HT-29 (cell line): Measurements from ENCODE around the gene MFSD6. TPM values are rescaled to one million over a fixed set of nuclear protein-coding genes. Genes with fewer than 3 reads are reported as not detected.
"Not testable (repeated sequence)": the region's sequence is repeated elsewhere in the genome, so short reads cannot be mapped to it uniquely, and the experiment has no call there.

Experiments used
- DNase-seq: peaks from one replicate; pipeline ENCODE4 v3.0.0-alpha.2; 2015; ENCODE audit warnings: low spot score
- total RNA-seq: library from RNA; depleted of rRNA; stranded (reverse); fragments of >200 nt; shearing (Covaris generic); gene quantifications from 2 replicates; pipeline ENCODE4 v1.2.3, GENCODE V29; 2014

The MFSD6 gene
- total RNA-seq, 1 experiment from 2014 or later: 38.3 TPM

DNA sequence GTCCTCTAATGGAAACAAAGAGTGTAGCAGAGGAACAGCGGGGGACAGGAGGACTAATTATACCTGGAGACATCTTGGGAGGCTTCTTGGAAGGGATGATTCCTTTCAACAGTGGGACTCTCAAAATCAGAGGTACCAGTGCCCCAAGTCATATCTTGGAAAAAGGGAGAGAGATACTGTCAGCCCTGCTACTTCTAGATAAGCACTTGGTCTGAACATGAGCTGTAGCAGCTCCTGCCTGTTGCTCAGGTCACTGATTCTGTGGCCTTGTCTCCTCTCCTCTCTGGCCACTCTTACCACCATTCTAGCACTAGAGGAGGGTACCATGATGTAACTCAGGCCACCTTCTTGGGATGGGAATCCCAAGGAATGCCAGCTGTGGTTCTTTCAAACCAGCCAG lies 54.5 kb downstream of the MFSD6 start:
- DNase-seq: no peak

DNA sequence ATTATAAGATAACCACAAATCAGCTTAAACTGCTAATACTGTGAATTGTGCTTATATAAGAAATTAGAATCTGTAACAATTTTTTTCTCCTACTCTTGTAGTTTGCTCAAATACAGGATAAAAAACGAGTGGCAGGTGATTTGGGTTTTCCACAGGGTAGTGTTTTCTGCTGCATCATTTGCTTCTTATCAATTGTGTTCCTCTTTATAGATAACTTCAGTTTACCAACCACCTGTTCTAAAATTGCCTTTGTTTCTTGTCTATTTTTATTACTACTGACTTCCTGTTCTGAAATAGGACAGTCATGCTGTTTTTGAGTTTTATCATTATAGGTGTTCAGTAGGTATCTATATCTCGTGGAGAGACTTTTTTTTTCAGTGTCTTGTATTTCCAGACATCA lies 56.9 kb downstream of the MFSD6 start:
- no peak for DNase-seq

DNA sequence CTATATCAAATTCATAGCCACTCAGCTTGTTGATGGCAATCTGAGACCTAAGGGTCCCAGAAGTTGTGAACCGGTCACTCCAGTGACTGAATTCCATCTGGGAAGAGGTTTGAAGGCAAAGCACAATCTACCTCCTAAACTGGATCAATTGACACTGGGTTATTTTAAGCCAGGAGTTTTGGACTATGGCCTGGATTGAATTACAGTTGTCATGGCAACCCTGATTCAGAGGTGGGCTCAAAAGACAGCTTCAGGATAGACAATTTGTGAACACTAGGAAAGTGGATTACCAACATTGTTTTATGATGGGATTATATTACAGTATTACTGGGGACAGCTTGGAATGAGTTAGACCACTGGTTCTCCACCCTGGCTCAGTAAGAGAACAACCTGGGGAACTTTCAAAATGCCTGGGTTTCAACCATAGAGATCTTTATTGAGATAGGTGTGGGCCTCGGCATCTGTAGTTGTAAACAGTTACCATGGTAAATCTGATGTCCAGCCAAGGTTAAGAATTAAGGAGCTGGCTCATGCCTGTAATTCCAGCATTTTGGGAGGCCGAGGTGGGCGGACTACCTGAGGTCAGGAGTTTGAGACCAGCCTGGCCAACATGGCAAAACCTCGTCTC lies 58.8 kb downstream of the MFSD6 start:
- no peak for DNase-seq

DNA sequence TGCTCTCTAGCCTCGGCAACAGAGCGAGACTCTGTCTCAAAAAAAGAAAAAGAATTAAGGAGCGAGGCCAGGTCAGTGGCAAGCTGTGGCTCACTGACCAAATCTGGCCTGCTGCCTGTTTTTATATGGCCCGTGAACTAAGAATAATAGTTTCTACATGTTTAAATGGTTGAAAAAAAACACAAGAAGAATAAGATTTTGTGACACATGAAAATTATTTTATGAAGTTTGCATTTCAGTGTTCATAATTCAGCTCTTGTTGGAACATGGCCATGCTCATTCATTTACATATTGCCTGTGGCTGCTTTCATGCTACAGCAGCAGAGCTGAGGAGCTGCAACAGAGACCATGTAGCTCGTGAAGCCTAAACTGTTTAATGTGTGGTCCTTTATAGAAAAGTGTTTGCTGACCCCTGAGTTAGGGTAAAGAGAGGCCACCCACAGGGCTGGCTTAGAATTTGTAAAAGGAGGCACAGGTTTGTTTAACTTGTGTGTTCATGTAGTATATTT lies 59.5 kb downstream of the MFSD6 start:
- DNase-seq: no peak

DNA sequence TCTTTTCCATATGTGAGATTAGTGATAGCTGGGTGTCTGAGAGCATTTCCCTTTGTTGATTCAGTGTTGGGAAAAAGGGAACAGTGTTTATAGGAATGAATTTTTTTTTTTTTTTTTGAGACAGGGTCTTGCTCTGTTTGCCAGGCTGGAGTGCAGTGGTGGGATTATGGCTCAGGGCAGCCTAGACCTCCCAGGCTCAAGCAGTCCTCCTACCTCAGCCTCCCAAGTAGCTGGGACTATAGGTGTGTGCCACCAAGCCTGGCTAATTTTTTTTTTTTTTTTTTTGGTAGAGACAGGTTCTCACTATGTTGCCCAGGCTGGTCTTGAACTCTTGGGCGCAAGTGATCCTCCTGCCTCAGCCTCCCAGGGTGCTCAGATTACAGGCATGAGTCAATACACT lies 60.2 kb downstream of the MFSD6 start:
- DNase-seq: not testable (repeated sequence)

DNA sequence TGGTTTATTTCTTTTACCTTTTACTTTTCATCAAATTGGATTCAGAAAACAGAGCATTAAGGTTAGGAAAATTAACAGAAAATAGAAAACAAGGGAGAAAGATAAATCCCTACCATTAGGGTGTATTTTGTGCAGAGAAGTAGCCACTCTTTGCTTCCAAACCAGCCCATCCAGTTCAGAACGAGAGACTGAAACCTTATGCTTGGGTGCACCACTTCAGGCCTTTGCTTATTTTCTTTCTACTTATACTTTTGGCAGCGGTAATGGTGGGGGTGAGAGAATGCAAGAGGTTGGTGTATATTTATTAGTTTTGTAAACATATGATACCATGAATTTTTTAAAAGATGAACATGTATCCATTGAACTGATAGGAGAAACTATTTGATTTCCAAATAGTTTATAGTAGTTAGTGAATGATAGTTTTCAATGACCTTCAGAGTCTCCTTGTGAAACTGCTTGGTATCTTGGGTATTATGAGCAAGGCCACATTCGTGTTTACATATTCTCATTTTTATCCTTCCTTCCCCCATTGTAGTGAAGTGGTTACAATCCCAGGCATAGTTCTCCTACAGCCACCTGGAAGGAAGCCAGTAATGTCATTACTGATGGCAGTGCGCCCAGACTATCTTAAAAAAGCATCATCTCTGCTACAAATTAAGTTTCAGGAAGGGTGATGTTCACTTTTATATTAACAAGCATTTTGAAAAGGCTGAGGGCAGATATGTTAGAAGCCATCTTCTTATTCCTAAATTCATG lies 60.8 kb downstream of the MFSD6 start:
- DNase-seq: peak; percentile 93

DNA sequence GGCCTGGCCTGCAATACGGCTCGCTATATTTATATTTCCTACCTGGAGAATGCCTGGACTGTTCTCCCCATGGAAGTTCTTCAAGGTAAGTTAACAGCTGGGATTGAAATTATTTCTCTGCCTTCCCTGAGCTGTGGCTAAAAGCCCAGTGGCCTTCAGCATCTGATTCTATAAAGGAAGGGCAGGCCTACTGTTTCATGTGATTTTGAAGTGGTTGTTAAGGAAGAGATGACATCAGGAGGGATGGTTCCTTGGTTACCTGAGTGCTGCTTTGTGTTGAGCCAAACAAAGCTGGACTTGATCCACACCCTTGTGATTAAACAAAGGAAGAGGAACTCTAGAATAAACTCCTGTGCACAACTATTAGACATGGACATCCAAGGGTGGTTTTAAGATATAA lies 61.6 kb downstream of the MFSD6 start:
- peak; percentile 82 for DNase-seq

DNA sequence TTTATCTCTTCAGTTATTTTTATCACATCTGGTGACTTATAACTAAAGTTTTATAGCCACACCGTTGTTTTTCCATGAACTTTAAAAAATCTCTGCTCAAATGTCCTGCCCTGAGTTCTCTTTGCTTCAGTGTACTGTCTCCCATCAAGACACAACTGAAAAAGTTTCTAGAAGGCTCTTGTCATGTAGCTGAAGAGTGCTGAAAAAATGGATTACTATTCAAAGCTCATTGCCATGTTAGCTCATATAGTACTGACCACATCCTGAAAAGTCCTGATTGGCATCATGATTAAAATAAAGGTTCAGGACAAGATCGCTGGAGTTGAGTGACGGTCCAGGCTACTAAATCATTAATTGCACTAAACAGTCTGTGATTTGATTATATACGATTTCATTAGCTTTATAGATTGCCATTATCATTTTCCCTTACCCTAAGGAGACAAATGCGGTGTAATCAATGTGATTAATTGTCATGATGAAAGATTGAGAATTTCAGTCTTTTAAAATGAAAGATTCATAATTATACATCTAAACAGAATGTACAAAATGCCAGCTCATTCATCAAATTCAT lies 62.2 kb downstream of the MFSD6 start:
- no peak for DNase-seq

DNA sequence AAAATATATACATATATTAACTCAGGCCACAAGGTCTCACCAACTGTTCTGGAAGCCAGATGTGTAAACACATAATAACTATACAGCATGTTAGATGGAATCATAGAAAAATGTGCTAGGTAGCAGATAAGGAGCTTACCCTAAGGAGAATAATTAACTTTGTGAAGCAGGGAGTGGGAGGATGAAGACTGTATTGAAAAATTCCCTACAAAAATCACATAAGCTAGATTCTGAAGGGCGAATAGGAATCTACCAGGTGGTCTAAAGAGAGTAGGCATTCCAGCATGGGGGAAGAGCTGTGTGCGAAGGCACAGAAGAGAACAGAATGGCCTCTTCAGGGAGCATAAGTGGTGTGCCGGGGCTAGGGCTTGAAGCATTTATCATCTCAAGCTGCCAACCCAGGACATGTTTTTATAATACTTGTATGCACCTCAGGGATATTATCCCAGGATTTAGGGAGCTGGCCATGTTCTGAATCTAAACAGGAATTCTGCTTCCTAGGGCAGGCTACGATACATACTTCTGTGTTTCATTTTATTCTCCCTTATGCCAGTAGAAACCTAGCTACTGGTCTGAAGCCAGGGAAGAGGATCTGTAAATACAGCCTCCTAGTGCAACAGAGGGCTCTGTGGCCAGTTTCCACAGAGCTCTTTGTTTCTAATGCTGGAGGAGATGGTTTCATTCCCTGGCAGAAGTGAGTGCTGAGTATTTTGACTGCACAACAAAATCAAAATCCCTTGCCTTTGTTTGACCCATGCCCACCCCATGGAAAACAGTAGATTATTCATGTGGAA lies 69.7 kb downstream of the MFSD6 start:
- DNase-seq: peak; percentile 54

DNA sequence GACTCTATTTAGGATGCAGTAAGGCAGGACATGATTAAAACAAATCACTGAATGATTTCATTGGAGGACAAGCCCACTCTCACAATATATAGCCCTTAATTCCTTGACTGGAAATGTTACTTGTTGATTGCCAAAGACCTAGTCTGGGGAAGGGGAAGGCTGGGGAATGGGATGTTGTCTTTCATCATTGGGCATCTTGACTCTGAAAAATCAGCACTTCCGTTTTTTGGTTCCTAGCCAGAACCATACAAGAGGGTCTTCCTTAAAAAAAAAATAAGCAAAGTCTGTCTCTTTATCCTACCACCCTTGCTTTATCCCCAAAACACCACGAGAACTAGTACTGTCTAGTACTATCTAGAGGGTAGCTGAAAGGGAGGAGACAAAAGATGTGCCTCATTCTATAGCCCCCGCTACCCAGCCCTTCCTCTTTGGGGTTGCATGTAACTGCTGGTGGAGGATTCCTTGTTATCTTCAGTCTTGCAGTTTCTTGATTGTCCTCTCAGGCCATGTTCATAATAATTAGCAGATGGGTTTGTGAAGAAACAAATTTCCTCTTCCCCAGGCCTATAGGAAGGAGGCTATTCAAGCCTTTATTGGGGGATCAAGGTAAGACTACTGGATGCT lies 70.5 kb downstream of the MFSD6 start:
- DNase-seq: no peak

DNA sequence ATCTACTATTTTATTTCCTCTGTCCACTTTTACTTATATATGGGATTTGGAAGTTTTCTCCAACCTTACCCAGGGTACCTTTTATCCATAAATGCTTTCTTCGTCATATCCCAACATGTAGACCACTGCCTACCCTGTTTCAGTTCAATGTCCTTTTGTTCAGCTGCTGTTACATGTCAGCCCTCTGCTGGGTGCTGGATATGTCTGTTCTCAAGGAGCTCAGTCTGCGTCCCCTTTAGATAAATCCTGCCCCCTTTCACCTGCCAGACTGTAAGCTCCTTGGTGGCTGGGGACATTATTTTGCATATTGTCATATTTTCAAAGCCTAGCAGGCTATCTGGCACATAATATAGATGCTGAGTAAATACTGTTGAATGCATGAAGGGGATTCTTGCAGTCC lies 73.2 kb downstream of the MFSD6 start:
- DNase-seq: no peak

DNA sequence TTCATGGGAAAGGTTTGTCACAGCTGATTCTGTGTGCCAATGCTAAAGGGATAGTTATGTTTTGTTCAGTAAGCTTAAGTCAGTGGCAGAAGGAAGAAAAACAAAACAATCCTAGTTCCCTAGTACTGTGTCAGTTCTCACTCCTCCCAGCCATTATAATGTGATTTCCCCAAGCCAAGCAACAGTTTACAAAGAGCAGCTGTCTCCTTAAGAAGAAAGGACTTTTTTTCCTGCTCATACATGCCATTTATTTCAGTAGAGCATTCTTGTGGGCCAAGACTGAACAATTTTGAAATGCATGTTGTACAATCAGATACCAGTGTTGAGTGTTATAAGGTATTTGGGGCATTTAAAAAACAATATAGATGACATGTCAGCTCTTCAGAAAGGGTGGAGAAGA lies 74.3 kb downstream of the MFSD6 start:
- DNase-seq: no peak

DNA sequence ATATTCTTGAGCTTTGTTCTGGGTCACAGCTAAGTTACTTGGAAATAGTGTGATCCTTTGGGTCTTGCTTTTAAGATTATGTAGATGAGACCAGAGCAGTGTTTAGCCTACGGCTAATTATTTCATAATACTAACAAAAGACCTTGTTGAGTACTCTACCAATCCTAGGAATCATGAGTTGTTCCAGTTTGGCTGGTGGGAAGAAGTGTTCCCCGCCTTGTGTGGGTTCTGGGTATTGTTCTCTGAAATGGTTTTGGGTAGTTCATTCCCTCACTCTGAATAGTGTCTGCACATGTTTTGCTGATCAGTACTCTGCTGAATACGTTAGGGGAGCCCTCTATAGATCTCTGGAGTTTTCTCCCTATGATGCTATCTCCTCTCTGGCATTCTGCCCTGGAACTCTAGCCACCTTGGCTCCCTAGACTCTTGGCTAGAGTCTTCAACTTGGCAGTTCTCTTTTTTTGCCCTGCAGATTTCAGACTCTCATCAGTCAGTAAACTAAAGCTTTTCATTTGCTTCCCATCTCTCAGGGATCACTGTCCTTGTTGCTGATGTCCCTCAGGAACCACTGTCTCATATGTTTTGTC lies 78.0 kb downstream of the MFSD6 start:
- DNase-seq: no peak

DNA sequence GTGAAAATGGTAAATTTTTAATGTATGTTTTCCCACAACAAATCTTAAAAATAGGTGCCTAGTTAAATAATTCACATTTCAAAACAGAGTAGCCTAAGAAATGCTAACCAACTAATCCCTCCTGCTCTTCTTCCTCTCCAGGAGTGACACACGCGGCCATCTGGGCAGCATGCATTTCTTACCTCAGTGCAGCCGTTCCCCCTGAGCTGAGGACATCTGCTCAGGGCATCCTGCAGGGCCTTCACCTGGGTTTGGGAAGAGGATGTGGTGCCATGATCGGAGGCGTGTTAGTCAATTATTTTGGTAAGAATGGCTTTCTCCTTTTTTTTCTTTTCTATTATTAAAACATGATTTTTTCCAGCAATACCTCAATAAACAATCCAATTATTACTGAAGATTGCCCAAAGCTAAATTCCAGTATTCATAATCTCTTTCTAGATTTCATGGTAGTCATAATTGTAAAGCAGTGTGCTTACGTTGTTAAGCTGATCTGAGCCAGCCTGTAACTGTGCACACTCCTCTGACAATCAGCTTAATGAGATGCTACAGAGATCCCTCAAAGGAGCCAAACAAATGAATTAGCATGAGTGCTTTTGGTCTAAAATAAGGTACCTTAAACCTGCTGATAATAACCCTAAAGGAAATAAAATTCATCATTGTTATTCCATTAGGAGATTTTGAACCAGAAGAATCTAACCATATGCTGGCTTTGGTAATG lies 80.5 kb downstream of the MFSD6 start:
- no peak for DNase-seq

DNA sequence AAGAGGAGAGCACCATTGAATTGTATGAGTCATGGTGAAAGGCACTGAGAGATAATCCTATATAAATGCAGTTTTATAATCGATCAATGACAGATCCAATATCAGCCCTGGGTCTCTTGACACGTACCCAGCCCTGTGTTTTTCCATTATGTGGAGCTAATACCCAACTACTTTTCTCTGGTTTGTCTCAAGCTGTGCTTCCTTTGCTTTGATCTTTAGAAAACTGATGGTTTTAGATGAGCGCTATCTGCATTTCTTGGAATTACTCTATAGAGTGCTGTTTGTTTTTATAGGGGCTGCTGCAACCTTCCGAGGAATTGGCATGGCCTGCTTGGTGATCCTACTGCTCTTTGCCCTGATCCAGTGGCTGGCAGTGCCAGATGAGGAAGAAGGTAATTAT lies 81.3 kb downstream of the MFSD6 start:
- DNase-seq: no peak

DNA sequence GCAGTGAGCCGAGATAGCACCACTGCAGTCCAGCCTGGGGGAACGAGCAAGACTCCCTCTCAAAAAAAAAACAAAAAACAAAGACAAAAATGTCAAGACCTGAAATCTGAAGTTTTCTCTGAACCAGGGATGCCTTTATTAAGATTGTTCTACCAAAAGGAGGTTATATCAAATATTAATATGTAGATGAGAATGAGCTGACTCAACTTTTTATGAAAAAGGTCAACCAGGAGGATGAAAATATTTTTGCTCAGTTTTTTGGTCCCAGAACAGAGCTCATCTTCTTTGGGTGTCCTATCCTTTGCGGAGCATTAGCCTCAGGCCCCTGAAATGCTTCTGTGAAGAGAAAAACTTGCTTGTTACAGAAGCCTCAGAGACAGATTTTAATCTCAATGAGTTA lies 82.3 kb downstream of the MFSD6 start:
- no peak for DNase-seq

DNA sequence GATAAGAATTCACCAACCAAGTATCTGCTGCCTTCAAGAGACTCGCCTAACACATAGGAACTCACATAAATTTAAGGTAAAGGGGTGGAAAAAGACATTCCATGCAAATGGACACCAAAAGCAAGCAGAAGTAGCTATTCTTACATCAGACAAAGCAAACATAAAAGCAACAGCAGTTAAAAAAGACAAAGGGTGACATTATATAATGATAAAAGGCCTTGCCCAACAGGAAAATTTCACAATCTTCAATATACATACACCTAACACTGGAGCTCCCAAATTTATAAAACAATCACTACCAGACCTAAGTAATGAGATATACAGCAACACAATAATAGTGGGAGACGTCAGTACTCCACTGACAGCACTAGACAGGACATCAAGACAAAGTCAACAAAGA lies 84.9 kb downstream of the MFSD6 start:
- DNase-seq: no peak

DNA sequence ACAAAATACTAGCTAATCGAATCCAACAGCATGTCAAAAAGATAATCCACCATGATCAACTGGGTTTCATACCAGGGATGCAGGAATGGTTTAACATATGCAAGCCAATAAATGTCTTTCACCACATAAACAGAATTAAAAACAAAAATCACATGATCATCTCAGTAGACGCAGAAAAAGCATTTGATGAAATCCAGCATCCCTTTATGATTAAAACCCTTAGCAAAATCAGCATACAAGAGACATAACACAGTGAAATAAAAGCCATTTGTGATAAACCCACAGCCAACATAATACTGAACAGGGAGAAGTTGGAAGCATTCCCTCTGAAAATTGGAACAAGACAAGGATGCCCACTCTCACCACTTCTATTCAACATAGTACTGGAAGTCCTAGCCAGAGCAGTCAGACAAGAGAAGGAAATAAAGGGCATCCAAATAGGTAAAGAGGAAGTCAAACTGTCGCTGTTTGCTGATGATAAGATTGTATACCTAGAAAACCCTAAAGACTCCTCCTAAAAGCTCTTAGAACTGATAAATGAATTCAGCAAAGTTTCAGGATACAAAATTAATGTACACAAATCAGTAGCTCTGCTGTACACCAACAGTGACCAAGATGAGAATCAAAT lies 86.6 kb downstream of the MFSD6 start:
- not testable (repeated sequence) for DNase-seq

DNA sequence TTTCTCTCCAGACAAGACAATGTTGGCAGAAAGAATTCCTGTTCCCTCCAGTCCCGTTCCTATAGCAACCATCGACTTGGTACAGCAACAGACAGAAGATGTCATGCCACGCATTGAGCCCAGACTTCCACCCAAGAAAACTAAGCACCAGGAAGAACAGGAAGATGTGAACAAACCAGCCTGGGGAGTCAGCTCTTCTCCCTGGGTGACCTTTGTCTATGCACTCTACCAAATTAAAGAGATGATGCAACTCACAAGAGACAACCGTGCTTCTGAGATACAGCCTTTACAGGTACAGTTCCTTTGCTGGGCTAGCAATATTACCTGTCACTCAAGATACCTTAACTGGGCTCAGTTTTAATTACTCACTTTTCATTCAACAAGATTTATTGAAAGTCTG lies 89.3 kb downstream of the MFSD6 start:
- DNase-seq: peak; percentile 31

DNA sequence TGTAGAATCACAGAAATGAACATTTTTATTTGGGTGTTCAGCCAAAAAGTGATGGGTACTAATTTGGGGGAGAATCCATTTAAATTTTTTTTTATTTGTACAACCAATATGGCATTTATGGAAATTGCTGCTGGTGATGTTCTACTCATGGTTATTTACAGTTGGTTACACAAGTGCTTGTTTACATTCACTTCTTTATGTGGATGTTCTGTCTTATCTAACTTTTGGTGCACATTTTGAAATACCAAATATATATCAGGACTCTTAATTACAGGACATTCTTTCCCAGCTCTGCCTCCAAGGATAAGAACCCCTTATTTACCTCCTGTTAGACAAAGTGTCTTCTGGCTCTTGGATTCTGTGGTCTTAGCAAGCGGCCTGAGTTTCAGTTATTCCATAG lies 91.1 kb downstream of the MFSD6 start:
- DNase-seq: no peak
